Testis (tissue), 2 donors: ENCODE data around the gene LRRC53.

Experiments
- CTCF ChIP-seq, 3 experiments: fragments of 450-650 bp in 2 of 3; fragments of 200-600 bp in 1 of 3; sonication (generic) in 1 of 3; IDR thresholded peaks; one replicate each; pipeline ENCODE4 v1.5.1; 2016 to 2019; ENCODE audit warnings: antibody characterized with exemption in 3 of 3, mild to moderate bottlenecking in 2 of 3, moderate library complexity in 1 of 3
- POLR2A ChIP-seq: fragments of 450-650 bp; IDR thresholded peaks from one replicate; pipeline ENCODE4 v1.6.1; 2017; ENCODE audit warnings: antibody characterized with exemption, mild to moderate bottlenecking, moderate library complexity

GRCh38 chr1:74513411-74514300 is 1.2 kb upstream of the LRRC53 start:
- TF ChIP-seq CTCF (IDR thresholded peaks at IDR 0.05) (no peak), POLR2A (no peak)
